GM12872 (cell line): ENCODE data around the gene OXLD1.

ENCODE experiments used
- TF ChIP-seq, protein P1 (sequence below): IDR thresholded peaks from 3 replicates; pipeline ENCODE4 v1.5.1; 2011; ENCODE audit warnings: low read depth, mild to moderate bottlenecking, low read length, moderate library complexity; ENCODE audit not compliant: insufficient read depth

OXLD1 gene

DNA sequence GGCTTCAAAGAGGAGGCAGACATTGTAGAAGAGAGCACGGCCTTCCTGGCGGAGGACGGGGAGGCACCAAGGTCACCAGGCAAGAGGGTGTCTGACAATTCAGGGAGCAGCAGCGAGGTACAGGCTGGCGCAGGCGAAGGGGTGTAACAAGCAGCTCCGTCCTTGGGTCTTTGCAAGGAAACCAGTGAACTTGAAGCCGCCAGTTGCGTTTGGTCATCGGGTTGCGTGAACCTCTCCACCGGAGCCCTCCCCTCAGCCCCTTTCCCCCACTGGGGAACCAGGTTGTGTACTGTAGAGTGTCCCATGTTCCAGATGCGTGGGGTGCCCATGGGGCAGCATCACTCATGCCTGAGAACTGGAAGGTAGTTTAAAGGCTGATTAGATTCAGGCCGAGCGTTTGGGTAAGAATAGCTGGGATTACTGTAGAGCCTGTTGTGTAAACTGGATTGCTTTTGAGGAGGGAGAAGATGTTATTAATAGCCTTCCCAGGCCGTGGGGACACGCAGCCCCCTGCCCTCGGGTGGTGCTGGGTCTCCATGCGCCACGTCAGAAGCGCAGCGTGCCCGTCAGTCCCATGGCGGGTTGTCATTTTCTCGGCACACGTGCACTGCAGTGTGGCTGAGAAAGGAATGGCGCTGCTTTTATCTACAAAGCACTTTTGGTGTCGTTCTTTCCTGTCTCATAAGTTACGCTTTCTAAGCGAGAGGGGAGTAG lies 39.3 kb upstream of the OXLD1 start:
- TF ChIP-seq, protein P1, sequence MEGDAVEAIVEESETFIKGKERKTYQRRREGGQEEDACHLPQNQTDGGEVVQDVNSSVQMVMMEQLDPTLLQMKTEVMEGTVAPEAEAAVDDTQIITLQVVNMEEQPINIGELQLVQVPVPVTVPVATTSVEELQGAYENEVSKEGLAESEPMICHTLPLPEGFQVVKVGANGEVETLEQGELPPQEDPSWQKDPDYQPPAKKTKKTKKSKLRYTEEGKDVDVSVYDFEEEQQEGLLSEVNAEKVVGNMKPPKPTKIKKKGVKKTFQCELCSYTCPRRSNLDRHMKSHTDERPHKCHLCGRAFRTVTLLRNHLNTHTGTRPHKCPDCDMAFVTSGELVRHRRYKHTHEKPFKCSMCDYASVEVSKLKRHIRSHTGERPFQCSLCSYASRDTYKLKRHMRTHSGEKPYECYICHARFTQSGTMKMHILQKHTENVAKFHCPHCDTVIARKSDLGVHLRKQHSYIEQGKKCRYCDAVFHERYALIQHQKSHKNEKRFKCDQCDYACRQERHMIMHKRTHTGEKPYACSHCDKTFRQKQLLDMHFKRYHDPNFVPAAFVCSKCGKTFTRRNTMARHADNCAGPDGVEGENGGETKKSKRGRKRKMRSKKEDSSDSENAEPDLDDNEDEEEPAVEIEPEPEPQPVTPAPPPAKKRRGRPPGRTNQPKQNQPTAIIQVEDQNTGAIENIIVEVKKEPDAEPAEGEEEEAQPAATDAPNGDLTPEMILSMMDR: no peak

DNA sequence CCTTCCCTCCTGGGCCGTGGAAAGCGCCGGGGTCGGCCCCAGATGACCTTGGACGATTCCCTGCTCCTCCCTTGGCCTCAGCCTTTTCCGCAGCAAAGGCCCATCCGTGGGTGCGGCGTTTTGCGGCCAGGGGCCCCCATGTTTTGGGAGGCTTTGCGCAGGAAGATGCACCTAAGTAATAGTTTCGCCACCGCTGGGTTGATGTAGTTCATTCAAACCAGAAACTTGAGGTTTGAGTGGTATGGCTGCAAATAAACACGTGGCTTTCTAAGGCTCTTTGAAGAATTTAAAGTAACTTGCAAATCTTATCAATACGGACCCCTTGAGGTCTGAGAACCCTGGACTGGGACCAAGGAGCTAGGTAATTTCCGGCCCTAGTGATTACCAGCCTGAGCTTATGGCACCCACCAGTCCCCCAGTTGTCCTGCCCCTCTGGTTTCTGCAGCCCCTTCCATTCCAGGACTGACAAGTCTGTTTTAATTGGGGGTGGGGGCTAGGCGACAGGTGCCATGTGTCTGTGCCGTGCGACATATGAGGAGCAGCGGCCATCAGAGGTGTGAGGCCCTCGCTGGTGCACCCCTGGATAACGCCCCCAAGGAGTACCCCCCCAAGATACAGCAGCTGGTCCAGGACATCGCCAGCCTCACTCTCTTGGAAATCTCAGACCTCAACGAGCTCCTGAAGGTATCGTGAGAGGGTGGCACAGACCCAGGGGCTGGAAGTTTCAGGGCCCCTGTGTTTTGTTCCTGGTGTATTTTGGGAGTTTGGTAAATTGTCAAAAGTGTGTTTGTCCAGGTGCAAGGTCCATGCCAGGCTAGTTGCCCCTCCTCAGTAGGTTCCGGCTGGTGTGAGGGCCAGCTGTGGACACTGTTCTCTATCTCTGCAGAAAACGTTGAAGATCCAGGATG lies 37.6 kb upstream of the OXLD1 start:
- TF ChIP-seq, protein P1: no peak

DNA sequence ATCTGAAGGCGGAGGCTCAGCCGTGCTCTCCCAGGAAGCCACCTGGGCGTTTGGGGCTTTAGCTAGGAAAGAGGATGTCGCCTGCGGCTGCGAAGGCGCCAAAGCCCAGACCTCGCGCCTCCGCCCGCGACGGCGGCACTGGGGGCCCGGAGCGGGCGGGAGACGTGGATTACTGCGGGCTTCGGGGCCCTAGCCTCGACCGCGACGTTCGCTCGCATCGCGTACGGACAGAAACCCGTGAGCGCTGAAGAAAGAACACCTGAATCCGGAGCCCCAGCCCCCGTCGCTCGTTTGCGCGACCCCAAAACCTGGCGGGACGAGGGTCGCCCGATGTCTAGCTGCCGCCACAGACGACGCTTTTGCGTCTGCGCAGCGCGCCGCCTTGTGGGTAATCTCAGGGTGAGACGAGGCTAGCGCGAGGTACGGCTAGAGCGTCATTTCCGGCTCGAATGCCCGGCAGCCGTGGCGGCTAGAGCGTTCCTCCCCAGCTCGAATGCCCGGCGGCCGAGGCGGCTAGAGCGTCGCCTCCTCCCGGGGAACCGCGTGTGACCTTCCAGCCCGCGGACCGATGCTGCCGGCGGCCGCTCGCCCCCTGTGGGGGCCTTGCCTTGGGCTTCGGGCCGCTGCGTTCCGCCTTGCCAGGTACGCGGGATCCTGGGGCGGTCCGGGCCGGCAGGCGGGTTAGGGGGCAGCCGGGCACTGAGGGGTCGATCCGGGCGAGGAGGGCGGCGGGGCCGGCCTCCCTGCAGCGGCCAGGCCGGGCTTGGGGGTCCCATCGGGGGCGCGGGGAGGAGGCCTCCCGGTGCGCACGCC lies 36.7 kb upstream of the OXLD1 start, which contains the start of gene MRPL12:
Gene MRPL12 (plus strand): TSS at position 434 of the 813 bp plus-strand sequence. CDS start 135 bp downstream, at position 569.
- TF ChIP-seq, protein P1: no peak

DNA sequence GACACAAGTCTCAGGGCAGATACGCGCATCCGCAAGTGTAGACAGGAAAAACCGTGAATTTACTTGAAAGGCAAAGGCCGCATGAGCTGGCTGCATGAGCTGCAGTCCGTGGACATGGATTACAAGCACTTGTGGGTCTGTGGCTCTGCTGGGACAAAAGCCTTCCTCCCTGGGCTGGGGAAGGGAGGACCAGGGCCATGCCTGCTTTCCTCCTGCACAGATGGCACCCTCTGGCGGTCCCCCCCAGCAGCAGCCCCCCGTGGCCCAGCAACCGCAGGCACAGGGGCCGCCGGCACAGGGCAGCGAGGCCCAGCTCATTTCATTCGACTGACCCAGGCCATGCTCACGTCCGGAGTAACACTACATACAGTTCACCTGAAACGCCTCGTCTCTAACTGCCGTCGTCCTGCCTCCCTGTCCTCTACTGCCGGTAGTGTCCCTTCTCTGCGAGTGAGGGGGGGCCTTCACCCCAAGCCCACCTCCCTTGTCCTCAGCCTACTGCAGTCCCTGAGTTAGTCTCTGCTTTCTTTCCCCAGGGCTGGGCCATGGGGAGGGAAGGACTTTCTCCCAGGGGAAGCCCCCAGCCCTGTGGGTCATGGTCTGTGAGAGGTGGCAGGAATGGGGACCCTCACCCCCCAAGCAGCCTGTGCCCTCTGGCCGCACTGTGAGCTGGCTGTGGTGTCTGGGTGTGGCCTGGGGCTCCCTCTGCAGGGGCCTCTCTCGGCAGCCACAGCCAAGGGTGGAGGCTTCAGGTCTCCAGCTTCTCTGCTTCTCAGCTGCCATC lies 35.1 kb upstream of the OXLD1 start:
- TF ChIP-seq, protein P1: no peak

DNA sequence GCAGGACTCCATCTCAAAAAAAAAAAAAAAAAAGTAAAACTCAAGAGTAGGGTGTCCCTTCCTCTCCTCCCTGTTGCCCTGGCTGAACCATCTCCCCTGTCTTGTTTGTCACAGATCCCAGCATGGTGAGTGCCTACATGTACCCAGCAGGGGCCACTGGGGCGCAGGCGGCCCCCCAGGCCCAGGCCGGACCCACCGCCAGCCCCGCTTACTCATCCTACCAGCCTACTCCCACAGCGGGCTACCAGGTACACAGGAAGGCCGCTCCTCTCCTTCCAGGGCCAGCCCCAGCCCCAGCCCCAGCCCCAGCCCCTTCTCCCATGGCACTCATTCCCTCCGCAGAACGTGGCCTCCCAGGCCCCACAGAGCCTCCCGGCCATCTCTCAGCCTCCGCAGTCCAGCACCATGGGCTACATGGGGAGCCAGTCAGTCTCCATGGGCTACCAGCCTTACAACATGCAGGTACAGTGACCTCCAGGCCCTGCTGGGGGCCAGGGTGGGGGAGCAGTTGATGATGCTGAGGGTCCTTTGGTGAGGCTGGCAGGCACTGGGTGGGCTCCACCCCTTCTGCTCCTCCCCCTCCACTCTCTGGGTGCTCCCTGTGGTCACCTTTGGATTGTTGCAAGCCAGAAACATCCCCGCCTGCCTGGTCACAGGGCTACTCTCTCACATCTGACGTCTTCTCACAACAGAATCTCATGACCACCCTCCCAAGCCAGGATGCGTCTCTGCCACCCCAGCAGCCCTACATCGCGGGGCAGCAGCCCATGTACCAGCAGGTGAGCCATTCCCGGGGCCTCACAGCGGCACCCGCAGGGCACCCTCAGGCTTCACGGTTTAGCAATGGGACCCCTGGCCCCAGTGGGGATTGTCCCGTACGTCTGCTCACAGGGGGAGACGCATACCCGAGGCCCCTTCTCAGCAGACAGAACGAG lies 34.2 kb upstream of the OXLD1 start:
- TF ChIP-seq, protein P1: no peak
